Skin of body (tissue), 2 donors: Measurements from ENCODE around the gene MALSU1. TPM values are rescaled to one million over a fixed set of nuclear protein-coding genes. Genes with fewer than 3 reads are reported as not detected.
A peak's percentile ranks its signal among the peaks of the same experiment; 100 is the strongest.
"Not testable (repeated sequence)": the region's sequence is repeated elsewhere in the genome, so short reads cannot be mapped to it uniquely, and the experiment has no call there.

Experiments used
- DNase-seq: peaks from one replicate; lab custom pipeline; 2025; lab: John Stamatoyannopoulos, UW
- total RNA-seq: library from RNA; depleted of rRNA; stranded (reverse); fragments of >200 nt; gene quantifications from one replicate; pipeline ENCODE4 v1.2.3, GENCODE V29; 2014

Gene MALSU1
- total RNA-seq, 1 donor from 2014 or later = 41.6 TPM

DNA sequence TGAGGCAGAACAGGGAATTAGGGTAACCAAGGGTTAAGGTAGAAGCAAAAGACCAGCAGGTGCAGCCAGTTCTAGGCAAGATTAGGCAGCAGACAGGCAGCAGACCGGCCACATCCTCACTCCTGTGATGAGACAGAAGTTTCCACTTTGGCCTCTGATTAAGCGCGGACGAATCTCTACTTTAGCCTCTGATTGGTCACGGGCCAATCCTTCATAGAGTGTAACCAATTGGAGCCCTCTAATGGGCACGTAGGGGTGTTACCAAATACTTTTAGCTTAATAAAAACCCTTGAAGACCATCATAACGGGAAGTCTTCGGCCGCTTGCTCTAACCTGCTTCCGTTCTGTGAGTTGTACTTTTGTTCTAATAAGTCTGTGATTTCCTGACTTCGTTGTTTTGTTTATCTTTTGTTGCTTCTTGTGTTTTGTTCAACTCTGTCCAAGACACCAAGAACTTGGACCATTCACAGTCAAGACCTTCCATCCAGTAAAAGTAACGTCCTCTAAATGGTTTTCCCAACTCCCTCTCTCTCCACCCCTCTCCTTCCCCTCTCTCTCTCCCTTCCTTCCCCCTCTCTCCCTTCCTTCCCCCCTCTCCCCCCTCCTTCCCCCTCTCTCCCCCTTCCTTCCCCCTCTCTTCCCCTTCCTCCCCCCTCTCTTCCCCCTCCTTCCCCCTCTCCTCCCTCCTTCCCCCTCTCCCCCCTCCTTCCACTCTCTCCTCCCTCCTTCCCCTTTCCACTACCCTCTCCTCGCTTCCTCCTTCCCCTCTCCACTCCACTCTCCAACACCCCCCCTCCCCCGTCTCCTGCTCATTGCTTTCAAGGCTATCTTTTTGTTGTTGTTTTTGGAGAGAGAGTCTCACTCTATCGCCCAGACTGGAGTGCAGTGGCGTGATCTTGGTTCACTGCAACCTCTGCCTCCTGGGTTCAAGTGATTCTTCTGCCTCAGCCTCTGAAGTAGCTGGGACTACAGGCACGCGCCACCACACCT lies 13.2 kb upstream of the MALSU1 start:
- no peak for DNase-seq

DNA sequence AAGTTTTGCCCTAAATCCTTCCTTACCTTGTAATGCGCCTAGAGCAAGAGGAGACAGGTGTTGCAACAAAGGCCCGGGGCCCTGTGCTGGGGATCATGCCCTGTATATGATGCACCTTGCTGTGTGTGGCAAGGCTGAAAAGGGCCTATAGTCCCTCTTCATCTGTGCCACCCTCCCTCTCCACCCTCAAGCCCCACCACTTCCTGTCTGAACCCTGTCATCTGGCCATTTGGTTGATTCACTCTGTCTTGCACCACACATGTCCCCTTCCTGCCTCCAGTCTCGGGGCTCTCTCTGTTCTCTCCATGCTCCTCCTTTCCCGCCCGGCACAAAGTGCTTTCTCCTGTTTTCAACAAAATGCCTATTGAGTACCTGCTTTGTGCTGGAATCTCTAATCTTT lies 11.5 kb upstream of the MALSU1 start:
- no peak for DNase-seq

DNA sequence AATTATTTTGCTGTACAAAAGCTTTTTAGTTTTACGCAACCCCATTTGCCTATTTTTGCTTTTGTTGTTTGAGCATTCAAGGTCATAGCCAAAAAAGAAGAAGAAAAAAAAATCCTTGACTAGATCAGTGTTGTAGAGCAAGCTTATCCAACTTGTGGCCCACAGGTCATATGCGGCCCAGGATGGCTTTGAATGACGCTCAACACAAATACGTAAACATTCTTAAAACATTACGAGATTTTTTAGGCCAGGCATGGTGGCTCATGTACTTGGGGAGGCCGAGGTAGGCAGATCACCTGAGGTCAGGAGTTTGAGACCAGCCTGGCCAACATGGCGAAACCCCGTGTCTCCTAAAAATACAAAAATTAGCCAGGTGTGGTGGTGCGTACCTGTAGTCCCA lies 8.1 kb upstream of the MALSU1 start:
- DNase-seq = no peak

DNA sequence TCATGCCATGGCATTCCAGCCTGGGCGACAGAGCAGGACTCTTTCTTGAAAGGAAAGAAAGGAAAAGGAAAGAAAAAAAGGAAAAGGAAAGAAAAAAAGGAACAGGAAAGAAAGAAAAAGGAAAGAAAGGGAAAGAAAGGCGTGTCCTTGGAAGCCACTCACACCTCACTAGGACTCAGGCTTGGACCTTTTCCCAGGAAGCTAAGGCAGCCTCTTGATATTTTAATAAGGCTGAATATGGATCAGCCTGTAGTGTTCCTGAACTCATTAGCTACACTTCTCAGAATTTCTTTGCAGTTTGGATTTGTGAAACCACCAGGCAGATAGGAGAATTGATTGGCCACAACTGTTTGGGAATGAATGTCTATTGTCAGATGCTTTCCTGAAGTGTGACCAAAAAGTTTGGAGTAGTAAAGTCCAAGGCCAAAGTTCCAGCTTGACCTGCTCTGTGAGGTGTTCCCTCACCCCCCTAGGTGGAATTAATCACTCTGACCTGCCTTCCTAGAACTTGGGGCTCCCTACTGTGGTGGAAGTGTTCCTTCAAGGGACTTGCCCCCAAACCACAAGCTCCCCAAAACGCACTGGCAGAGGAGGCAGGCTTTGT lies 7.1 kb upstream of the MALSU1 start:
- no peak for DNase-seq

DNA sequence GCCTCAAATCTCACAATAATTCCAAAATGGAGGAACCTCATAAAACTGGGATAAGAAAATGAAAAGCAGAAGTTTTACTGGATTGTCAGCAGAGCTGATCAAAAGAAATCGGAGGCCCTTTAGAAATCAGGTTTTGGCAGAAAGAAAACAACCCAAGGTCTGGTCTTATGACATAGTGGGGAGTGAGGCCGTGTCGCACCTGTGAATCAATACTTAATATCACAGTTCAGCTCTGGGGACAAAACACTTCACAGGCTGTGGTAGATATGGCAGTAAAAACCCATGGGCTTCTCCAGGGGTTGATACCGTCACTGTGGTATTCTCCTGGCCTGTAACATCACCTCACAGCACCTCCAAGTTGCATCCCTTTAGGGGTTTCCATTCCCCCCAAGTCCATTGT lies 6.5 kb upstream of the MALSU1 start:
- DNase-seq = no peak

DNA sequence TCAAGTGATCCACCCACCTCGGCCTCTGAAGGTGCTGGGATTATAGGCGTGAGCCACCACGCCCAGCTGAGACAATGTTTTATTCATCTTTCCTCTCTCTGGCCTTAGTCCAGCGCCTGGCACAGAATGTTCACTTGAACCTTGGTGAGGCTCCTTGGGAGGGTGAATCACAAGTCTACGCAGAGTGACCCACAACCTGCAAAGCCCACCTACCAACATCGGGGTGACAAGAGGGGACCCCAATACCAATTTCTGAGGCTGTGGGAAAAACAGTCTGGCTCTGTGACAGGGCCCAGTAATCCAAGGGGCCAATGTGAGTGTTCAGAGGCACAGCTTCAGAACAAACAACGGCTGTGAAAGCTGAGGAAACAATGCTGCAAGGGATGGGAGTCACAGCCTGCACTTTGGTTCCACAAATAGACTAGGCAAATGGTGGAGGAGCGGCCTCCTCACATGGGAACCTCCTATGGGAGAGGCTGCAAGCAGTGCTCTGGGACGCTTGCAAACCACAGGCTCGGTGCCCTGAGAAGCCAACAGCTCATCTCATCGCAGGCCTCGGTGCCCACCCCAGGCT lies 5.6 kb upstream of the MALSU1 start:
- DNase-seq = no peak

DNA sequence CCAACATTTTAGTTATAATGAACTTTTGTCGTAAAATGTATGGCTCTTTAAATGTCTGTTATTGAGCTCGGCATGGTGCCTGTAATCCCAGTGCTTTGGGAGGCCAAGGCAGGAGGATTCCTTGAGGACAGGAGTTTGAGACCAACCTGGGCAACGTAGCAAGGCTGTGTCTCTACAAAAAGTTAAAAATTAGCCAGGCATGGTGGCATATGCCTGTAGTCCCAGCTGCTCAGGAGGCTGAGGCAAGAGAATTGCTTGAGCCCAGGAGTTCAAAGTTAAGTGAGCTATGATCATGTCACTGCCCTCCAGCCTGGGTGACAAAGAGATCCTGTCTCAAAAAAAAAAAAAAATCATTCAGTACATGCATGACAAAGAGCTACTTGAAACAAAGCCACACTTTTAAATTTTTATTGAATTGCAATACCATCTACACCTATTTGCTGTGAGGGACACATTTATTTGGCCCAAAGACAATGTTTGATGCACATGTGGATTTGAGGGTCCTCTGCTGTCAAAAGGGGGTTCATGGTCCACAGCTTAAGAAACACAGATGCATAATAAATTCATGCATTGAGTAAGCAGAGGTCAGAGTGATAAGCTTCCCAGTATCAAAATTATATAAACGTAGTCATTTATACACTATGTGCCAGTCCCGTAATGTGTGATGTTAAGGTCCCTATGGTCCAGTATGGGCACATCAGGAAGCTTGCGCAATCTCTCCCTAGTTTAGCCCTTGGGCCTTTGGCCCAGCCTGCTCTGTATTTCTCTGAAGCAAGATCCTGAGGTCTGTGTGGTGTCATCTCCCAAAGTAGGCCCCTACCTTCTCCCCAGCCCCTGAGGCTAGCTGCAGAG lies 4.4 kb upstream of the MALSU1 start:
- DNase-seq = no peak

DNA sequence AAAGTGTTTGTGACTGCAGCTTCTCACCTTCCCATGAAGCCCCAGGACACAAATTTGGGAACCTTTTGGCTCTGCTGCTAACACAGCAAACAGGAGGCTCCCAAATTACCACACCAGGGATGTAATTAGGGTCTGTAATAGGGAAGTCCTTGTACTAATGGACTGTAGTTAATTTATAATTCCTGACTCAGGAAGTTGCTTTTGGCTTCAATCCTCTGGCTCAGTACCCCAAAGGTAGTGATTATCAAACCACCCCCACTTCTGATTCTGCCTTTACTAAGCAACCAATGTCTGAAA lies 3.8 kb upstream of the MALSU1 start:
- DNase-seq = no peak

DNA sequence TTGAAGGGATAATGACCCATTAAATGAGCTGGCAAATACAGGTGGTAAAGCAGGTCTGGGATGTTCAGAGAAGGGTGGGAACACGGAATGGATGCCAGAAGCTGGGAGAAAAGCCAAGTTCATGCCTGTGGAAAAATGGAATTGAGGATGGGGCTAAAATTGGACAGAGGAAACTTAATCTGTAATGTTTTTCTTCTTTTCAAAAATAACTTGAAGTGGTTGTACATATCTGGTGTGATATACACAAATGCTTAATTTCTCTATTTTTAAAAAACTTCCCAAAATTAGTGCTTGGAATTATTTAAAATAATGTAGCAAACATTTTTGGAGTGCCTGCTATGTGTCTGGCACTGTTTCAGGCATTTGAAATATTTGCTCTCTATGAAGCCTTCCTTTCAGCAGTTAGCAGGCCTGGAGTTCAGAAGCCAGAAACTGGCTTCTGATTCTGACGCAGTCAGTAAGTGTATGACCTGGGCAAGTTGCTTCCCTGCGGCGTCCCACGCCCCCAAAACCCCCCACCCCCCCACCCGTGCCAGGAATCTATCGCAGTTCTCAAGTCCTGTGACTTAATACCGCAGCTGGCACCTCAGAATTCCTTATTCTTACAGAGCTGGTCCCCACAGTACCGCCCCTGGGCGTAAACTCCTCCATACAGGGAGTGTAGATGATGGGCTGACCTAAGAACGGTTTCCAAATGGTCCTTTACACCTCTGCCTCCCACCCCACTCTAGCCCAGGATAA lies 828 bp upstream of the MALSU1 start:
- peak; percentile 33 for DNase-seq

DNA sequence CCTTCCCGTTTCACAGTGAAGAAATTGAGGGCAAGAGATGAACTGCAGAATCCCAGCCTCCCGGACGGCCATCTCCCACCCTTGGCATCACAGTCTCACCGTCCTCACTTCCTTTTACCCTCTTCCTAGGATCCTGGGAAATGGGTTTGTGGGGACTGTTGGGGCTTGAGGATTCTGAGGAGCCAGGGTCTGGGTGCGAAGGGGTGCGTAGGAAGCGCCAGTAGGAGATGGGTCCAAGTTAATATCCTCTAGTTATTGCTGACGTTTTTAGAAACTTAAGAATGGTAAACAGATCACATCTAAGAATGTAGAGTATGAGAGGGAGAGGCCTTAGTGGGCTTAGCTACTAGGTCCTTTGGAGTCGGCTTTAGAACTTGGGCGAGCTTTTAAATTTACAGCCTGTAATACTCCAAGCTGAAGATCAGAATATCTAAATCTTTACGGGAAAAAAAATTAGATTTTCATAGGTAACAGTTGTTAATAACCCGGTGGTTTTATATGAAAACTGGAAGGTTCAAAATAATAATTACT lies 696 bp downstream of the MALSU1 start:
- DNase-seq = no peak

DNA sequence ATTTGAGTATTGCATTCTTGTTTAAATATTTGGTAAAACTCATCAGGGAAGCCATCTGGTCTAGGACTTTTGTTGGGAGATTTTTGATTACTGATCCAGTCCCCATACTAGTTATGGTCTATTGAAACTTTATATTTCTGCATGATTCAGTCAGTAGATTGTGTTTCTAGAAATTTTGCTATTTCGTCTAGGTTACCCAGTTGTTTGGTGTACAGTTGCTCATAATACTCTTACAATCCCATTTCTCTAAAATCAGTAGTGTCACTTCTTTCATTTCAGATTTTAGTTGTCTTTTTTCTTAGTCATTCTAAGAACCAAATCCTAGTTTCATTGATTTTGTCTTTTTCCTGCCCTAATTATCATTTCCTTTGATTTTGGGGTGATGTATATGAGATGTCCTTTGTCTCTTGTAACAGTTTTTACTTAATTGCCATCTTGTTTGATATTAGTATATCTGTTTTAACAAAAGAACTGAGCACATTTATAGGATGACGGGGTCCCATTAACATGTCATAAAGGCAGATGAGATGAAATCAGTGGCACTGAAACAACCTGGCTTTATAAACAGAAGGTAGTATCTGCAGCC lies 7.9 kb downstream of the MALSU1 start:
- no peak for DNase-seq

DNA sequence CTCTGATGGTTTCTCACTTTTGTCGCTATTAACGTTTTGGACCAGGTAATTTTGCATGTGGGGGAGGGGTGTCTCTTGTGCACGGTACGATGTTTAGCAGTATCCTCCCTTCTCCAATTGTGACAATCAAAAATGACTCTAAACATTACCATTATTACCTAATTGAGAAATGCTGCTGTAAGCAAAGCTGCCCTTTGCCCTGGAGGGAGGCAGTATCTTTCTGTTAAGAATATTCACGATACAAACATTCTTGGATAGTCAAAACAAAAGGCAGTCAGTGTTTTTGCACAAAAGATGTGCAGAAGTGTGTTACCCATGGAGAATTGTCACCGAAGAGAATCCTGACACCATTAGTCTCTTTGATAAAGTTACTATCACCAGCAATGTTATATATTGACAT lies 9.6 kb downstream of the MALSU1 start:
- no peak for DNase-seq

DNA sequence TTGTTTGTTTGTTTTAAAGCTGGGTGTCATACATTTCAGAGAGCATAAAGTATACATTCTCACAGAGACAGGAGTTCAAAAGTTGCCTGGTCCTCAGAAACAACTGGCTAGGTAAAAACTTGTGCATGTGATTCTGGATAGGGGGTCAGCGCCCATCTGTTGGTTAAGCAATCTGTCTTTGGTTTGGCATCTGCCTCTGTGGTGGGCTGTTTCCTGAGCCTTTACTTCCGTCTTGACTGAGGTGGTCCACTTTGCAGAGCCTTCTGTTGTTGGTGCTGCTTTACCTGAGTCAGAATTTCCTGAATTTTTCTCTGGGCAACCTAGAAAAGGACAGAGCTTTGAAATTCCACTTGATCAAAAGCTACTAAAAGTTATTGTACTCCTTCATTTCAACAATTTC lies 13.0 kb downstream of the MALSU1 start:
- not testable (repeated sequence) for DNase-seq

DNA sequence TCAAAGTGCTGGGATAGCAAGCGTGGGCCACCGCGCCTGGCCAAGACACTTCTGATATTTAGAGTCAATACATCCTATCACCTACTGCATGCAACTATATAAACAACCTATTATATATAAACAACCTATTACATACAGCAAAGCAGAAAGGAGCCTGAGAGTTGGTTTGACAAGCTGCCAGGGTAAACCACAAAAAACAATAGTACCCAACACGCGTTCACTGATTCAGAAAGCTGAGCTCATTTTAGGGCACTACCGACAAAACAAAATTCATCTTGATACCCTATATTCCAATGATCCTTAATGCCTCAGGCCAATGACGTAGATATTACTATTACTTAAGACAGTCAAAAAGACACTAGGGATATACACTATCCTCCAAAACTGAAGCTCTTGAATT lies 16.2 kb downstream of the MALSU1 start:
- no peak for DNase-seq

DNA sequence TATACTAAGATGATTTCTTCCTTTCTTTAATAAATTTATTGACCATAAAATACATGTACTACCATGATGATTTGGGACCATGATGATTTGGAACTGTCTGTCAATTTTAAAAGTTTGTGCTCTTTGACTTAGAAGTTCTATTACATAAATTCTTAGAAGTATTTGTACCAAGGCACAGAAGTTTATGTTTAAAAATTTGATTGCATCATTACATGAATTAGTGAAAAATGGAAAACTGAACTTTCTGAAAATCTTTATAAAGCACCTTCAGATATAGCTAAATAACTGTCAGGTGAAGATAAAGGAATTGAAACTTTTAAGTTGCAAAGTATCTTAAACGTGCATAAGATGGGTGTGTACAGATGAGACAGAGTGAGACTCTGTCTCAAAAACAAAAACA lies 32.0 kb downstream of the MALSU1 start:
- no peak for DNase-seq

DNA sequence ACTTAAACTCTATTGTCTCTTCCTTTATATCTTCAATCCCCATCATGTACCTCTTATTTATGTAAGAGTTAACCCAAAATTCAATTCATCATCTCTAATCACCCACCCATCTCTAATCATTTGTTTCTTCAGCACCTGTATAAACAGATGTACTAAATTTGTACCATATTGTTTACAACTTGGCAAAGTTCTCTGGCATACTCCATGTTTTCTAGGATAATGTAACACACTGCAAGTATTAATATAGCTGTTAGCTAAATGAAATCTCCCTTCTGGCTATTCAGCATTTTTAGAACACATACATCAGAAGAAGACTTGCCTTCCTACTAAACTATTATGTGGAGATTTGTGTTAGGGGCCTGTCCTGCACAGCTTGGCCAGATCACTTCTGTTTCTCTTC lies 33.1 kb downstream of the MALSU1 start:
- peak; percentile 3 for DNase-seq

DNA sequence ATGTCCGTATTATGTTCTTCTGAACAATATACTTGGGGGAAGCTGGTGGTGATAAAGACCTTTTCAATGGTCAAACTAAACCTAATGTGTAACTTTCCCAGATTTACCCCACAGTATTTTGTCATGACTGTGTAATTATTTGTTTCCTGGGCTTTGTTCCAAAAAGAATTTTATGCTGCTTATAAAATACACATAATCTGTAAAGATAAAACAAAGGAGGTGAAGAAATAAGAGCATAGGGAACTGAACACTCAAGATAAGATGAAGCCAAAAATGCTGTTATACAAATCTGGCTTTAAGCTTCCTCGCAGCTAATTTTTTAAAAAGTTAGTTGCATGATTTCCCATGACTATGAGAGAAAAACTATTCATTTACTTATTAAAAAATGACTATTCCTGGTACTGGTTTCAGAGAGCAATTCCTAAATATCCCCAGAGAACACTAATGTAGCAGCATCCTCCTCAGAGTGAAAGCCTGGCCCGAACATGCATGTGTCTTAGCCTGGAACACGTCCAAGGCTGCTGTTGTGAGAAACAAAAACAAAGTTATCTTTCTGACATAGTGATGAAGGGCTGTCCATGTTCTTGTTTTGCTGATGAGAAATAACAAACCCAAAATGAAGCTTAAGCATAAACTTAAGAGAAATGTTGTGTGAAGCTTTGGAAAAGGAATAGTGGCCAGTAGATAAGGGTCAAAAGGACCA lies 33.9 kb downstream of the MALSU1 start:
- DNase-seq = peak; percentile 82

DNA sequence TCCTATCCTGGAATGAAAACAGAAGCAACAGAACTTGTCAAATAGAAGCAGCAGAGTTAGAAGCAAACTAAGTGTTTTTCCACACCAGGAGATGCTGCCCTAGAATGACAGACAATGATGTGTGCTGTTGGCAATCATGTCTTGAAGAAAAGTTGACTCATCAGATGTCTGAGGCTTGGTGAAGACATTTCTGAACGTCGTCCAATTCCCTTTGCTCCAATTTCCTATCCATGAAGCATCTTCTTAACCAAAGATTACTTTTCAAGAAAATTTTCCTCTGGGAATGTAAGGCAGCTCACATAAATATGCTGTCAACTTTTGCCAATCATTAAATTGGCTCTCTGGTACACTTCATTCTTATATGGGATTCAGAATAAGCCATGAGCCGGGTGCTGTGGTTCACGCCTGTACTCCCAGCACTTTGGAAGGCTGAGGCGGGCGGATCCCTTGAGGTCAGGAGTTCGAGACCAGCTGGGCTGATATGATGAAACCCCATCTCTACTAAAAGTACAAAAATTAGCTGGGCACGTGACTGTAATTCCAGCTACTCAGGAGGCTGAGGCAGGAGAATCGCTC lies 34.6 kb downstream of the MALSU1 start:
- peak; percentile 90 for DNase-seq

DNA sequence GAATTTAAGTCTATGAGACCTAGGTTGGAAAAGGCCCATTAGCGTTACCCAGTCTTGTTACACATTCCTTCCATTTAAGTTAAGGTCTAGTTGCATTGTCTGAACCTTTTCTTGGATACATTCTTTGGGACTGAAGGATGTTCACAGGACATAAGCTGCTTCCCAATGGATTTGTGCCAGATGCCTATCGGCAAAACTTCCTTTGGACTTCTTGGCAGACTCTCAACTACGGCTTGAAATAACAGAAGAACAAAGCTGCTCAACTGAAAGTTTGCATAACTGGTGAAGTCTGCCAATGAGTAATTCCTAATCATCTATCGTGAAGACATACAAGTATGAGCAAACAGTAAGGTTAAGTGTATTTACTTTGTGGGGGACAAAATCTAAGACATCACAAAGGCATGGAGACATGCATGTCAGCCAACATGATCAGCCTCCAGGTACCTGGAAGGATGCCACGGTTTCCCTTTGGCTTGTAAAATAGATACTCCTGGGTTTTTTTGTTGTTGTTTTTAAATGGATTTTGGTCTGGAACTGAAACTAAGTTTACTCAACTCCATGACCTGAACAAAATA lies 35.4 kb downstream of the MALSU1 start:
- peak; percentile 26 for DNase-seq
